K562 (cell line): ENCODE data around the gene TANC1. TPM values are rescaled to one million over a fixed set of nuclear protein-coding genes. Genes with fewer than 3 reads are reported as not detected.

ENCODE experiments used
- ATAC-seq: fragments of 200-7000 bp; cut with Tn5 transposase; 3 replicates; pipeline ENCODE4 v1.9.1; 2020; ENCODE audit warnings: moderate library complexity
- BruUV-seq: library from RNA; stranded (reverse); fragments of 400-500 nt; replicated peaks from 2 replicates; lab custom pipeline; 2021; lab: Mats Ljungman, UMichigan
- CTCF ChIA-PET: fragments of 300-600 bp; formaldehyde crosslinking; extraction: SDS; loops from one replicate; lab custom pipeline; 2021; ENCODE audit warnings: low intra/inter-chr PET ratio; lab: Yijun Ruan, JAX
- POLR2A ChIA-PET: fragments of 300-600, 350-650 bp; sonication (Branson Sonifier 250); formaldehyde crosslinking; extraction: SDS; loops from one replicate; lab custom pipeline; 2021; ENCODE audit warnings: antibody characterized with exemption, inconsistent platforms; lab: Yijun Ruan, JAX
- DNase-seq, 4 experiments: peaks; one replicate each; pipeline versions ENCODE4 v3.0.0 to v3.0.0-alpha.2; 2011 to 2018; ENCODE audit warnings: low spot score in 3 of 4, mixed read lengths in 3 of 4; ENCODE audit errors: extremely low read depth in 1 of 4
- FAIRE-seq: peaks from 2 replicates; lab custom pipeline; 2011; peaks lifted over from hg19 to GRCh38; lab: Jason Lieb, UNC
- H2AFZ ChIP-seq: 2 replicates; pipeline ENCODE4 v1.6.0; 2011; ENCODE audit warnings: low read depth, low read length, control low read depth, inconsistent platforms
- H3K27ac ChIP-seq: fragments of 200-600 bp; 3 replicates; pipeline ENCODE4 v1.8.0; 2011; ENCODE audit warnings: low read depth, mild to moderate bottlenecking, control low read depth, inconsistent platforms, low read length, moderate library complexity, mixed read lengths; ENCODE audit errors: extremely low read depth
- H3K27me3 ChIP-seq, 2 experiments: fragments of 300-600 bp in 1 of 2; 2 replicates in 1 of 2; 3 replicates in 1 of 2; pipeline versions ENCODE4 v1.6.0 to v1.8.0; 2011; ENCODE audit warnings: inconsistent platforms in 2 of 2, low read length in 2 of 2, mild to moderate bottlenecking in 1 of 2, mixed read lengths in 1 of 2, moderate library complexity in 1 of 2; ENCODE audit not compliant: control insufficient read depth in 2 of 2, insufficient read depth in 2 of 2
- H3K36me3 ChIP-seq: fragments of 300-600 bp; 3 replicates; pipeline ENCODE4 v1.8.0; 2011; ENCODE audit warnings: mild to moderate bottlenecking, low read length, inconsistent platforms; ENCODE audit not compliant: control insufficient read depth, insufficient read depth
- H3K4me1 ChIP-seq, 2 experiments: fragments of 200-600 bp in 1 of 2; replicated peaks in 1 of 2; 2 replicates in 1 of 2; 3 replicates in 1 of 2; pipeline versions ENCODE4 v1.5.1 to v1.8.0; 2011; ENCODE audit warnings: inconsistent platforms in 2 of 2, low read length in 2 of 2, mild to moderate bottlenecking in 1 of 2, mixed read lengths in 1 of 2, moderate library complexity in 1 of 2; ENCODE audit not compliant: control insufficient read depth in 2 of 2, insufficient read depth in 2 of 2
- H3K4me2 ChIP-seq: 2 replicates; pipeline ENCODE4 v1.6.1; 2011; ENCODE audit warnings: low read length, control low read depth, inconsistent platforms, mixed read lengths; ENCODE audit not compliant: insufficient read depth
- H3K4me3 ChIP-seq: fragments of 200-600 bp; sonication (generic), shearing (Covaris generic); 2 replicates; pipeline ENCODE4 v1.5.1; 2016; ENCODE audit warnings: control low read depth, inconsistent platforms
- H3K79me2 ChIP-seq: fragments of 200-600 bp; 3 replicates; pipeline ENCODE4 v1.8.0; 2011; ENCODE audit warnings: low read length, inconsistent platforms; ENCODE audit not compliant: control insufficient read depth, insufficient read depth
- H3K9ac ChIP-seq, 2 experiments: 2 replicates each; pipeline versions ENCODE4 v1.6.0 to v1.6.1; 2011; ENCODE audit warnings: low read depth in 2 of 2, low read length in 2 of 2, control low read depth in 1 of 2, inconsistent platforms in 1 of 2, mild to moderate bottlenecking in 1 of 2, mixed read lengths in 1 of 2; ENCODE audit not compliant: insufficient read depth in 1 of 2
- H3K9me1 ChIP-seq: one replicate; pipeline ENCODE4 v1.6.0; 2011; ENCODE audit warnings: inconsistent platforms, mild to moderate bottlenecking, low read length, moderate library complexity; ENCODE audit not compliant: control insufficient read depth, insufficient read depth
- H3K9me3 ChIP-seq: replicated peaks from 2 replicates; pipeline ENCODE4 v1.5.1; 2011; ENCODE audit warnings: low read depth, low read length, inconsistent platforms; ENCODE audit not compliant: control insufficient read depth, insufficient read depth
- H4K20me1 ChIP-seq: replicated peaks from 2 replicates; pipeline ENCODE4 v1.6.1; 2011; ENCODE audit warnings: low read length, inconsistent platforms, mixed read lengths; ENCODE audit not compliant: control insufficient read depth, insufficient read depth
- CBX1 ChIP-seq: sonication (generic); IDR thresholded peaks from 2 replicates; pipeline ENCODE4 v1.6.1; 2016; ENCODE audit warnings: antibody characterized with exemption, low read depth, mild to moderate bottlenecking
- KDM5B ChIP-seq: fragments of 200-600 bp; sonication (generic); IDR thresholded peaks from 2 replicates; pipeline ENCODE4 v1.6.1; 2012; ENCODE audit warnings: low read depth, mild to moderate bottlenecking, moderate library complexity, low read length, control low read depth, inconsistent platforms; ENCODE audit not compliant: insufficient replicate concordance
- KLF6 ChIP-seq: fragments of 250-450 bp; sonication (Bioruptor Pico); IDR thresholded peaks from 2 replicates; pipeline ENCODE4 v1.4.0; 2020; ENCODE audit warnings: mild to moderate bottlenecking, moderate library complexity, borderline replicate concordance
- PHB2 ChIP-seq: fragments of 450-650 bp; IDR thresholded peaks from 2 replicates; pipeline ENCODE4 v1.6.1; 2017; ENCODE audit warnings: low read depth
- PHF20 ChIP-seq: fragments of 450-650 bp; IDR thresholded peaks from 2 replicates; pipeline ENCODE4 v1.6.1; 2018; ENCODE audit not compliant: partially characterized antibody
- SIRT6 ChIP-seq: IDR thresholded peaks from one replicate; pipeline ENCODE4 v1.6.1; 2012; ENCODE audit warnings: low read depth, mild to moderate bottlenecking, control low read depth, inconsistent platforms, low read length, moderate library complexity
- SREBF1 ChIP-seq: fragments of 150-350 bp; IDR thresholded peaks from 2 replicates; pipeline ENCODE4 v1.6.1; 2014; ENCODE audit warnings: antibody characterized with exemption, low read depth, low read length, borderline replicate concordance
- ZEB2 ChIP-seq: fragments of 450-650 bp; IDR thresholded peaks from 2 replicates; pipeline ENCODE4 v1.6.1; 2016
- ZNF589 ChIP-seq: fragments of 200-800 bp; sonication (Bioruptor generic); IDR thresholded peaks from 2 replicates; pipeline ENCODE4 v1.6.1; 2016; ENCODE audit warnings: low read depth, missing genetic modification characterization, missing compliant biosample characterization
- ZNF778 ChIP-seq: fragments of 450-650 bp; formaldehyde crosslinking; IDR thresholded peaks from 2 replicates; pipeline ENCODE4 v1.4.0; 2020; ENCODE audit warnings: mild to moderate bottlenecking, moderate library complexity
- WGBS: fragments of 100-300 bp; shearing (Covaris generic); methylation state at CpG from one replicate; pipeline ENCODE4 v1.1.6; 2016; ENCODE audit warnings: low coverage, mixed read lengths; ENCODE audit not compliant: insufficient coverage; ENCODE audit errors: missing lambda C conversion rate; 5-methylcytosine and 5-hydroxymethylcytosine counted together
- in situ Hi-C: fragments of 300-500 bp; cut with MboI; formaldehyde crosslinking; loops from 4 replicates; pipeline ENCODE4 v1.15.0; 2018; ENCODE audit warnings: inconsistent platforms, mixed read lengths
- intact Hi-C: fragments of 100-400 bp; cut with micrococcal nuclease; formaldehyde crosslinking; loops from 2 replicates; pipeline ENCODE4 v1.14.2; 2022
- polyA plus RNA-seq, 8 experiments: library from polyadenylated mRNA; depleted of rRNA in 4 of 8; stranded (reverse) in 5 of 8; unstranded in 3 of 8; fragments of >200 nt; fragmentation: Nextera tagmentation in 2 of 8; fragmentation: Illumina TruSeq in 1 of 8; extraction: Ambion mirVana in 2 of 8; extraction: Trizol in 1 of 8; gene quantifications; 2 replicates each; pipeline versions ENCODE4 v1.2.1 to v1.2.3, GENCODE V29; 2011 to 2014; ENCODE audit warnings: inconsistent platforms in 1 of 8, missing spikeins in 1 of 8
- total RNA-seq, 7 experiments: library from RNA; depleted of rRNA in 6 of 7; stranded (reverse); fragments of >200 nt in 6 of 7; fragmentation: Illumina TruSeq in 2 of 7; extraction: Trizol in 2 of 7; gene quantifications; 2 replicates each; pipeline versions ENCODE4 v1.2.1 to v1.2.3, GENCODE V29; 2011 to 2021; ENCODE audit warnings: low replicate concordance in 1 of 7
- TF ChIP-seq, protein P1 (sequence below): fragments of 450-650 bp; conservative IDR thresholded peaks from 2 replicates; pipeline ENCODE4 v1.6.1; 2016; ENCODE audit warnings: missing genetic modification characterization, low read depth, mild to moderate bottlenecking, missing compliant biosample characterization, moderate library complexity
- TF ChIP-seq, protein P2 (sequence below), 2 experiments: IDR thresholded peaks; 2 replicates each; pipeline ENCODE4 v1.6.1; 2012; ENCODE audit warnings: improper control_type of control experiment in 2 of 2, low read depth in 2 of 2, low read length in 2 of 2, borderline replicate concordance in 1 of 2
- TF ChIP-seq, protein P3 (sequence below), 3 experiments: fragments of 200-800 bp in 1 of 3; sonication (Bioruptor generic) in 1 of 3; sonication (generic) in 1 of 3; formaldehyde crosslinking in 1 of 3; IDR thresholded peaks; 2 replicates each; pipeline versions ENCODE4 v1.6.1 to v1.8.0; 2016 to 2022; ENCODE audit warnings: mild to moderate bottlenecking in 2 of 3, missing compliant biosample characterization in 2 of 3, missing genetic modification characterization in 2 of 3, missing genetic modification reagents in 1 of 3
- TF ChIP-seq, protein P4 (sequence below): fragments of 250-450 bp; sonication (Bioruptor Pico); IDR thresholded peaks from 2 replicates; pipeline ENCODE4 v1.4.0; 2020; ENCODE audit warnings: borderline replicate concordance

TANC1 gene
- total and polyA plus RNA-seq, 9 of the 15 experiments (the other 6 are each of a cell fraction or from before 2014, with no cell fraction given) = under 0.01 to 0.20 (median 0.07) TPM; not detected in 1

DNA sequence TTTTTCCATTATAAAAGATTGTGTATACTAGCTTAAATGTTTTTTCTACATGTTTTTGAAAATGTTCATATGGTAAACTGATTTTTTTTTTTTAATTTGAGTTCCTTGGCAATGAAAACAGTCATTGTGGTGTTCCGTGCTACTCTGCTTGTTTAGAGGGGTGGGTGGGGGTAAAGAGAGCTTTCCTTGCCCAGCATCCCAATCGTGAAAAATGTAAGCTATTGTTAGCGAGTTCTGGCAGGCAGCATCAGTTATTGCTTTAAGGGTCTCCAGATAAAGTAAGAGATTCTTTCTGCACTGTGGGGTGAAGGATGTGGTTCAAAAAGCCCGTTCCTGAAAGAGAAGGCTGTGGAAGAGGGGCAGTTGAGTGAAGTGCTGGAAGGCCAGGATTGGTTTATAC, 118.4 kb downstream of the TANC1 start:
- ATAC-seq (no peak), FAIRE-seq (no peak), DNase-seq (no peak)
- TF ChIP-seq, protein P1, sequence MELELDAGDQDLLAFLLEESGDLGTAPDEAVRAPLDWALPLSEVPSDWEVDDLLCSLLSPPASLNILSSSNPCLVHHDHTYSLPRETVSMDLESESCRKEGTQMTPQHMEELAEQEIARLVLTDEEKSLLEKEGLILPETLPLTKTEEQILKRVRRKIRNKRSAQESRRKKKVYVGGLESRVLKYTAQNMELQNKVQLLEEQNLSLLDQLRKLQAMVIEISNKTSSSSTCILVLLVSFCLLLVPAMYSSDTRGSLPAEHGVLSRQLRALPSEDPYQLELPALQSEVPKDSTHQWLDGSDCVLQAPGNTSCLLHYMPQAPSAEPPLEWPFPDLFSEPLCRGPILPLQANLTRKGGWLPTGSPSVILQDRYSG (tag) = no peak
- TF ChIP-seq SREBF1 (no peak), KLF6 (no peak), SIRT6 (no peak), CBX1 (no peak), KDM5B (no peak), ZNF589 (no peak), PHF20 (no peak), ZEB2 (no peak), PHB2 (no peak), ZNF778 (CRISPR knock-in tag) (no peak)
- TF ChIP-seq, protein P2, sequence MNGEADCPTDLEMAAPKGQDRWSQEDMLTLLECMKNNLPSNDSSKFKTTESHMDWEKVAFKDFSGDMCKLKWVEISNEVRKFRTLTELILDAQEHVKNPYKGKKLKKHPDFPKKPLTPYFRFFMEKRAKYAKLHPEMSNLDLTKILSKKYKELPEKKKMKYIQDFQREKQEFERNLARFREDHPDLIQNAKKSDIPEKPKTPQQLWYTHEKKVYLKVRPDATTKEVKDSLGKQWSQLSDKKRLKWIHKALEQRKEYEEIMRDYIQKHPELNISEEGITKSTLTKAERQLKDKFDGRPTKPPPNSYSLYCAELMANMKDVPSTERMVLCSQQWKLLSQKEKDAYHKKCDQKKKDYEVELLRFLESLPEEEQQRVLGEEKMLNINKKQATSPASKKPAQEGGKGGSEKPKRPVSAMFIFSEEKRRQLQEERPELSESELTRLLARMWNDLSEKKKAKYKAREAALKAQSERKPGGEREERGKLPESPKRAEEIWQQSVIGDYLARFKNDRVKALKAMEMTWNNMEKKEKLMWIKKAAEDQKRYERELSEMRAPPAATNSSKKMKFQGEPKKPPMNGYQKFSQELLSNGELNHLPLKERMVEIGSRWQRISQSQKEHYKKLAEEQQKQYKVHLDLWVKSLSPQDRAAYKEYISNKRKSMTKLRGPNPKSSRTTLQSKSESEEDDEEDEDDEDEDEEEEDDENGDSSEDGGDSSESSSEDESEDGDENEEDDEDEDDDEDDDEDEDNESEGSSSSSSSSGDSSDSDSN (IDR thresholded peaks at IDR 0.05; ENCODE audit: borderline replicate concordance in 1 of 2, low read depth in 2 of 2, low read length in 2 of 2) = no peak
- TF ChIP-seq, protein P3, sequence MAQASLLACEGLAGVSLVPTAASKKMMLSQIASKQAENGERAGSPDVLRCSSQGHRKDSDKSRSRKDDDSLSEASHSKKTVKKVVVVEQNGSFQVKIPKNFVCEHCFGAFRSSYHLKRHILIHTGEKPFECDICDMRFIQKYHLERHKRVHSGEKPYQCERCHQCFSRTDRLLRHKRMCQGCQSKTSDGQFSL (CRISPR knock-in tag; IDR thresholded peaks at IDR 0.05) = no peak
- TF ChIP-seq, protein P3 (tag; IDR thresholded peaks at IDR 0.05) = no peak
- TF ChIP-seq, protein P4, sequence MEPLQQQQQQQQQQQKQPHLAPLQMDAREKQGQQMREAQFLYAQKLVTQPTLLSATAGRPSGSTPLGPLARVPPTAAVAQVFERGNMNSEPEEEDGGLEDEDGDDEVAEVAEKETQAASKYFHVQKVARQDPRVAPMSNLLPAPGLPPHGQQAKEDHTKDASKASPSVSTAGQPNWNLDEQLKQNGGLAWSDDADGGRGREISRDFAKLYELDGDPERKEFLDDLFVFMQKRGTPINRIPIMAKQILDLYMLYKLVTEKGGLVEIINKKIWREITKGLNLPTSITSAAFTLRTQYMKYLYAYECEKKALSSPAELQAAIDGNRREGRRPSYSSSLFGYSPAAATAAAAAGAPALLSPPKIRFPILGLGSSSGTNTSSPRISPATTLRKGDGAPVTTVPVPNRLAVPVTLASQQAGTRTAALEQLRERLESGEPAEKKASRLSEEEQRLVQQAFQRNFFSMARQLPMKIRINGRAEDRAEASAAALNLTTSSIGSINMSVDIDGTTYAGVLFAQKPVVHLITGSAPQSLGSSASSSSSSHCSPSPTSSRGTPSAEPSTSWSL = no peak
- Histone ChIP-seq H3K4me2 (no peak overlapping the region), H3K4me1 (peaks cover 0 to 3% of the 10 kb centered on the region in 2 experiments; a peak in 2 of 5 replicates), H2AFZ (no peak overlapping the region), H3K27ac (no peak overlapping the region), H3K9me1 (no peaks in the 10 kb centered on the region), H3K79me2 (no peaks in the 10 kb centered on the region), H3K27me3 (peaks cover 2 to 12% of the 10 kb centered on the region in 2 experiments; a peak in 2 of 5 replicates), H4K20me1 (no peaks in the 10 kb centered on the region), H3K4me3 (no peak overlapping the region), H3K9ac (no peak overlapping the region), H3K36me3 (no peaks in the 10 kb centered on the region), H3K9me3 (no peaks in the 10 kb centered on the region)
- no TSS peak for BruUV-seq
- ChIA-PET CTCF (no interaction called here), POLR2A (interaction anchor here (0.6 kb wide), 2 partner anchors 17 to 816 kb away, joined by 3 read pairs; no protein-coding TSS in a partner anchor)
- 19% methylated on average over 4 of the region's 4 CpGs for WGBS
- intact Hi-C loops (no loop called here), in situ Hi-C loops (no loop called here)
